GM18526 (cell line): ENCODE results near the gene KLHL2.

Source experiments
- POLR2A ChIP-seq: IDR thresholded peaks from 3 replicates; pipeline ENCODE4 v1.6.1; 2011; ENCODE audit not compliant: insufficient read length; ENCODE audit errors: extremely low read depth

The KLHL2 gene

DNA sequence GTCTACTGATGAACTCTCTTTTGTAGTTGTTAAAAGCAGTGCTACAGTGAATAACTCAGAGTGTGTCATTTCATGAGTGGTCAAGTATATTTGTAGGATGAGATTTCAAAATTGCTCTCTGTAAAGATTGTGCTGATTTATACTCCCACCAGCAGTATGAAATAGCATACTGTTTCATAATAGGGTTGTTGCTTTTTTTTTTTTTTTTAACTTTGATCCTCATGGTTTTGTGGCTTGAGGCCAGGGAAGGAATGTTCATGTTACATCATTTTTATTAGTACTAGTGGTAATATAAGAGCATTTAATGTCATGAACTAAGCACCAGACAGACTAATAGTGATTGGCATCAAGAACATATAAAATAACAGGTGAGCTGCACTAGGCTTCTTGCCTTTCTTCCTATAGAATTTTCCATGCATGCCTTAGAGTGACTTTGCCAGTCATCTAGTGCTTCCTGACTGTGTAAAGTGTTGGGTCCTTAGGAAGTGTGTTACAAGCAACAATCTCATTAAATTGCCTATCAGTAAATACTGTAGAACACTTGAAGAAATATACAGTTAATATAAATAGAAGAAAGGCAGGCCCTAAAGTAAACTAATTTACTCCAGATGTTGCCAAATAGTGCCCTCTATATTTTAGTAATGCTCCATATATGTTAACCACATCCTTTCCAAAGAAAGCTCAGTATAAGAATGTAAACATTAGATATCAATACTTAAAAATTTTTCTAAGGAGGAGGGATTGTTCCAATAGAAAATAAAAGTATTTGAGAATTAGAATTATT is 81.5 kb downstream of the KLHL2 start:
- TF ChIP-seq POLR2A: no peak

DNA sequence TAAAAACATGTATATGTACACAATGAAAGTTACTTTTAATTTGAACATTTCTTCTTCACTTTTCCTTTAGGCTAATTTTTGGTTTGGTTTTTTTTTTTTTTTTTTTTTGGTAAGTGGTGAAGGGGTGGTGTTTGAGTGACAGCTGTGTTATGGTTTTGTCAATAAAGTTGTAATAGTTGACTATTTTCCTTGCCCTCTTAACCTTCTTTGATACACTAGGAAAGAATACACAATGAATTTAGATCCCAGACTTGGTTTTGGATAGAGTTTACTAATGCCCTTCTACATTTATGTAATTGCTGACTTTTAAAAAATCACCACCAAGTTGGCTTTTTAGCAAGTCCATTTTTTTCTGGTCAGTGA is 82.0 kb downstream of the KLHL2 start:
- TF ChIP-seq POLR2A: no peak

DNA sequence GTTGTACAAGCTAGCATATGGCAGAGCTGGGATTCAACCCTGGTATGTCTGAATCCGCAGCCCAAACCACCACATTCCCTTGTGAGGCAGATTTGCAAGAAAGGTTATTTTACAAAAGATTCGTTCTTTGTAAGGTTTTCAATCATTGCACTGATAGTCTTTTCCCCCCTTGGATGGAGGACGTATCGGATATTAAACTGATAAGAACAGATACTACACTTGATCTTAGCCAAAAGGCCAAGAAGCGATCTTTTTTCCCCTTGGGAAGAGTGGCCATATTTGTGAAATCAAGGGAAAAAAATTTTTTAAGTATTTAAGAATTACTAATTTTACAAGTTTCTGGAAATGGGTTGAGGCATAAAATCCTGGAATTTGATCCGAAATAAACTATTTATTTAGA is 85.7 kb downstream of the KLHL2 start:
- TF ChIP-seq POLR2A: no peak

DNA sequence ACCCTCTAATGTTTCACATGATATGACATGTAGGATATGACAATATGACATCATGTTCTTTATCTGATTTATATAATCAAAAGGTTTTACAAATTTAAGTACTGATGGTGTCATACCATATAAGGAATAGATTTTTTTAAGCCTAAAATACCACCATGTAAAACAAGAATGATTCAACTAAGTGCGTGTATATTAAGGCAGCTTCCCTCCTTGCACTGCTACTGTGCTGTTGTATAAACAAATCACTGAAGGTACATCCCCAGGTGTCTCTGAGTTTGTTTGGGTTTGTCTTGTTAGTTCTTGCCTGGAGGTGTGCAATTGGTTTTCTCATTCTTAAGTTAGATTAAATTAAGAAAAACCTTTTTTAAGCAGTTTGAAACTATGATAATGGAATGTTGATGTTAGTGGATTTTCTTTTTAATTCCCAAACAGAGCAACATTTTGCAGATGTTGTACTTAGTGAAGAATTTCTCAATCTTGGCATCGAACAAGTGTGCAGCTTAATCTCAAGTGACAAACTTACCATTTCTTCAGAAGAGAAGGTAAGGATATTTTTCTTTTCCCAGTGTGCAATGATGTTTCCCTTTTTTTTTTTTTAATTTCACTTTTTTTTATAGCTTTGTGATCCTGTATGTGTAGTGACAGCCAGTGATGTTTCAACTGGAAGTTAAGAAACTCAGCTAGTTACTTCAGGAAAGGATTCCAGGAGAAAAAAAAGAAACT is 86.7 kb downstream of the KLHL2 start:
- TF ChIP-seq POLR2A: no peak

DNA sequence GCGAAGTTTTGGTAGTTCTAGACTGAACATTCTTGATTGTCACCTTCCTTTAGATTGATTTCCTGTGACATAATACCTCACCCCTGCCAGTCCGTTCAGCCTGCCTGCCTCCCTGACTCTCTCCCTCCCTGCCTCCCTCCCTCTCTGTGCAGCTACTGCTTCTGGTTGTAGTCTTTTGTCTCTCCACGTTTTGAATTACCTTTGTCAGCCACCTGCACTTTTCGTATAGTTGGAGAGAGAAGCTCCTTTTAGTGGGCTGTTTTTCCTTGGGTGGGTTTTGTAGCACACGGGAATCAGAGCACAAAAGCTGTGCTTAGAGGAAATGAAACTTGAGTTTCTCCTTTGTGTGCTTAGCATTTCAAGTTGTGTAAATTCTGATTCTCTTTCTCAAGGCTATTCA is 87.5 kb downstream of the KLHL2 start:
- no peak for TF ChIP-seq POLR2A

DNA sequence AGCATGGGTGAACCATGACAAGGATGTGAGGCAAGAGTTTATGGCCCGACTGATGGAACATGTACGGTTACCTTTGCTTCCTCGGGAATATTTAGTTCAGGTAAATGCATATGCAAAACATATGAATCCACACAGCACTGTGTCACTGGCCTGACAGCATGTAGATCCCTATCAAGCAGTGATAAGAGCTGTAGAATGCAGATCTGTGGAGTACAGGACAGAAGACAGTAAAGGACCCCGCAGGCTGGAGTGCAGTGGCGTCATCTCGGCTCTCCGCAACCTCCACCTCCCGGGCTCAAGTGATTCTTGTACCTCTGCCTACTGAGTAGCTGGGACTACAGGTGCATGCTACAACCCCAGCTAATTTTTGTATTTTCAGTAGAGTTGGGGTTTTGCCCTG is 90.3 kb downstream of the KLHL2 start:
- no peak for TF ChIP-seq POLR2A

DNA sequence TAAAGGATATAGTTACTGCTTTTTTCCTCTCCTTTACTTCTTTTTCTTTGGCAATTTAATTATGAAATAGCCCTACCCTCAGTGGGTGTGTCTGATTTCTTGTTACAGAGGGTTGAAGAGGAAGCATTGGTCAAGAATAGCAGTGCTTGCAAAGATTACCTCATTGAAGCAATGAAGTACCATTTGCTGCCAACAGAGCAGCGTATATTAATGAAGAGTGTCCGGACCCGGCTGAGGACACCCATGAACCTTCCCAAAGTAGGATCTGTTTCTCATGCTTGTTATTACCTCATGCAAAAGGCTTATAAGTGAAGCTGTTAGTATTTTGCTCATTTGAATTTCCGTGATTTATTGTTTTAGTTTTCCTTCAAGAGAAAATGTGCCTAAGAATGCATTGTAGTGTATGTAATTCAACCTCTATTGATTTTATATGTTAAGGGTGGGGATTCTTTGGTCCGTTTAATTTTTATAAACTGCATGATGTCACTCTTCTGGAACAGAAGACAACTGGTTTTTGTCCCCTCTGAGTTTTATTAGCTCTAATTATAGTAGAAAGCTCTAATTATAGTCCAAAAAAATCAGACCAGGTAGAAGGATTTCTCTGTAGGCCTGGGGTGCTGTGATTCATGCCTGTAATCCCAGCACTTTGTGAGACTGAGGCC is 92.2 kb downstream of the KLHL2 start:
- no peak for TF ChIP-seq POLR2A

DNA sequence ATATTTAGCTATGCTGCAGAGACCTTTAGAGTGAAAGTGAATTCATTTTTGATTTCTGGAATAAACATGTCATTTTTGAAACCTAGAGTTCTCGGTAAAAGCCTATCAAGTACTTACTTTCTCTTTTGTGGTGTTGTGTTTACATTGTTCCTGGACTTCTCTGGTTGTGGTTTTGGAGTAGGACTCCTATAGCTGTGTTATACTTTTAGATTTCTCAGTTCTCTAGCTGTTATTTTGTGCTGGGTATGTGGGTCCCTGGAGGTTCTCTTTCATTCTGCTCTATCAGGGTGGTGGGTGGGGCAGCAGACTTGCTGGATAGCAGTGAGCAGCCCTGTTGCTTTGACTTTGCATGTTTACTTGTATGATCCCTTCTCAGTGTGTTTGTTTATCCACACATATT is 94.5 kb downstream of the KLHL2 start:
- no peak for TF ChIP-seq POLR2A

DNA sequence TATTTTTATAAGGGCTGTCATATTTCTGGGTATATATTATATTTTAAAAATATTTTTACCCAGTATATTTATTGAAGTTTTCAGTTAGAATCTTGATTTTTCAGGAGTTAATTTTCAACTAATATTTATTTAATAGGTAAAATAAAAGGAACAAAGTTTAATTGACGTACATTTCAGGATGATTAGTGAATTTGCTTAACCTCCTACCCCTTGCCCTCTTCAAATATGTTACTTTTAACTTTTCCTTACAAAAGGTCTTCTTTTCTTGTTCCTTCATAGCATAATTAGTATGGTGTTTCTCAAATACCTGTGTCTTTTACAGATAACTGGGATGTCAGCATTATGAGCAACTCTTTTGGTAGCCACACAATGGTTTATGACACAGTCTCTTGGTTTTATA is 95.3 kb downstream of the KLHL2 start:
- TF ChIP-seq POLR2A: no peak

DNA sequence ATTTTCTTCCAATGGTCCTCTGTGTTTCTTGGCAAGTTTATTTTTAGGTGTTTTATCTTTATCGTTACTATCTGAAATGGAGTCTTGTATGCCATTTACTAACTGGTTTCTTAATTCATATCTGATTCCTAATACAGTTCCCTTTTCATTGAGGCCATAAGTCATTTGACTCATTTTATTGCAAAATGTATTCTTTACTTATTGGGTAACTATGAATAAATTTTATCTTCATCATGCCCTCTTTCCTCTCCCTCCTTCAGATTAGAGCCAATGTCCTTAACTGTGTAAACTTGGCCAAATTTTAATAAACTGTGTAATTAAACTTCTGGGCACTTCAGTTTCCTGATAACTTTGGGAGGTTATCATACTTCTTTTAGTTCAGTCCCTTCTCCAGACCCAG is 100.8 kb downstream of the KLHL2 start:
- no peak for TF ChIP-seq POLR2A

DNA sequence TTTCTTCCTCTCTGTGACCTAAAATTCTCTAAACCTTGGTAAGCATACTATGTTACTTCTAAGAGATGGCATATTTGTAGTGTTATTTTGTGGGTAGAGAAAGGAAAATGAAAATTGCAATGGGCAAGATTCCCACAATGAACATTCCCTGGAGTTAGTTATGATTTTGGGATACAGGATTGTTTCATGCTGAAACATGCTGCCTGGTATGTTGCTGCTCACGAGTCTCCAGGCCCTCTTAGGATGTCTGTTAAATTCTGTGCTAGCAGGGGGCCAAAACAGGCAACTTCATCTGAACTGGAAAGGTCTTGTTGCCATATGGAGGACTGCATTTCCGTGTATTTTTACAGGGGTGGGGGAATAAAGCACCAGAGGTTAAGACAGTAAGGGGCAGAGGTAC is 101.2 kb downstream of the KLHL2 start:
- TF ChIP-seq POLR2A: no peak

DNA sequence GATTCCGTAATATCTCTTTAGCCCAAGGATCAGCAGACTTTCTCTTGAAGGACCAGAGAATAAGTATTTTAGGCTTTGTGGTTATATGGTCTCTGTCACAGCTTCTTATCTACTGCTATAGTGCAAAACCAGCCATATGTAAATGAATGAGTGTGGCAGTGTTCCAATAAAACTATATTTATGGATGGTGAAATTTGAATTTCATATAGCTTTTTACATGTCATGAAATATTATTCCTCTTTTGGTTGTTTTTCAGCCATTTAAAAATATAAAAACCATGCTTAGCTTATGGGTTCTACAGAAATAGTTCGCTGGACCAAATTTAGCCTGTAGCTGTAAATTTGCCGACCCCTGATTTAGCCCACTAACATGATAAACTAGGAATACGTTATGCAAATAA is 102.1 kb downstream of the KLHL2 start:
- TF ChIP-seq POLR2A: no peak

DNA sequence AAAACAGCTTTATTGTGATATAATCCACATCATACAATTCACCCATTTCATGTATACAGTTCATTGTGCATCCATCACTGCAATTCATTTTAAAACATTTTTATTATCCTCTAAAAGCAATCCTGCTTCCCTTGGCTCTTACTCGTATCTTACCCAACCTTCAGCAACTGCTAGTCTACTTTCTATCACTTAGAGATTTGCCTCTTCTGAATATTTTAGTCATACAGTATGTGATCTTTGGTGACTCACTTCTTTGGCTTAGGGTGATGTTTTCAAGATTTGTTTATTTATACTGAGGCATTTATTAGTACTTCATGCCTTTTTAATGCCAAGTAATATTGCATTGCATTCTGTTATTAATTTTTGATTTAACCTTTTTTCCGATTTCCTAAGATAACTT is 105.1 kb downstream of the KLHL2 start:
- TF ChIP-seq POLR2A: no peak

DNA sequence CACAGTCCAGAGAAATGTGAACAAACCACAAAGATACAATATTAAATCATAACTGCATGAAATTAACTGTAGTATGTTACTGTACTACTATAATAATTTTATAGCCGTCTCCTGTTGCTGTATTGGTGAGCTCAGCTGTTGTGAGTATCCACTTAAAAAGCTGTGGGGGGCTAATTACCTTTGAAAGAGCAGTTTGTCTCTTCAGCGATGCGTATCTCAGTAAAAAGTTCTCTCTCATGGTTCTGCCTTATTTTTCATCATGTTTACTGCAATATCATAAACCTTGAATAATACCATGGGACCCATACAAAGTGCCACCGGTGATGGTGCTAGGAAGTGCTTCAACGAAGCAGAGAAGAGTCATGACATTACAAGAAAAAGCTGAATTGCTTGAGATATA is 111.7 kb downstream of the KLHL2 start:
- TF ChIP-seq POLR2A: no peak

DNA sequence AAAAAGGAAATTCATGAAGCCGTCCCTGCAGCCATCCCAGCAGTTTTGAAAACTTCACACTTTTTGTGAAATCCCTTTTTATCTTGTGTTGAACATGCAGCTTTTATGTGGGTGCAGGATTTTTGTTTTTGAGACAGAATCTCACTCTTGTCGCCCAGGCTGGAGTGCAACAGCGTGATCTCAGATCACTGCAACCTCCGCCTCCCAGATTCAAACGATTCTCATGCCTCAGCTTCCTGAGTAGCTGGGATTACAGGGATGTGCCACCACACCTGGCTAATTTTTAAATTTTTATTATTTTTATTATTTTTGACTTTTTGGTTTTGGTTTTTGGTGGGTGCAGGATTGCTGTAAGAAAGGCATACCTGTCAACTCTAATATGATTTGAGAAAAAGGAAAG is 112.1 kb downstream of the KLHL2 start:
- no peak for TF ChIP-seq POLR2A

DNA sequence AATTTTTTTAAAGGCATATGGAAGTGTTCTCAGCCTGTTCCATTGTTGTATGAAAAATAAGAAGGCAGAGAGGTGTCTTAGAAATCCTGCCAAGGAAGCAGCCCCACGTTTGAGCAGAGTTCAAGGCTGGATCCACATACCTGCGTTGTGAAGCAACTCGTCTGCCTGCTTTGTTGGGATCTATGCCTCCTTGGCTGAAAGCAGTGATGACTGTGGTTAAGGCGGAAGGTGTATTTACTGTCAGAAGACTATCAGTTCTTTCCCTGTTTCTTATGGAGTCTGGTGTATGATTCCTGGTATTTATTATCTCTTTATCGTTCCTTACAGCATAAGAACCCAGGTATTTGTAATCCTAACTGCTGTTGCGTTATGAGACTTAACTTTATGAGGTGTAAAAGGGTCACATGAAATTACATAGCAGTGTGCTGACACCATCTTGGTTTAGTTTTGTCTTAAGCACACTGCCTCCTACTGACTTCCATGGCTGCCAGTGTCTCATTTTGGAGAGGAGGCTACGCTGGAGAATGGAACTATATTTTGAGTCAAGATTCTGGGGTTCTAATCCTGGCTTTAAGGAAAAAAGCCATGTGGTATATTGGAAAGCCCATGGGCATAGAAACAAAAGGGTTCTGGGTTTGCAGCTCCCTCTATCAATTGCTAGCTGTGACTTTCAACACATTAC is 117.0 kb downstream of the KLHL2 start:
- no peak for TF ChIP-seq POLR2A
